Spinal cord (tissue), 10 donors: Measurements from ENCODE around the gene HDAC4. TPM values are rescaled to one million over a fixed set of nuclear protein-coding genes. Genes with fewer than 3 reads are reported as not detected.

ENCODE experiments used
- DNase-seq, 6 donors: peaks; one replicate each; pipeline versions ENCODE4 v3.0.0 to v3.0.0-alpha.2; 2013 to 2015; ENCODE audit warnings: low spot score in 6 of 6, low read depth in 4 of 6
- H3K27ac ChIP-seq: one replicate; pipeline ENCODE4 v1.5.1; 2013; ENCODE audit warnings: low read depth, low read length, control low read depth
- H3K27me3 ChIP-seq: one replicate; pipeline ENCODE4 v1.6.1; 2013; ENCODE audit warnings: low read length; ENCODE audit not compliant: control insufficient read depth, insufficient read depth
- H3K36me3 ChIP-seq: one replicate; pipeline ENCODE4 v1.6.1; 2013; ENCODE audit warnings: low read length; ENCODE audit not compliant: control insufficient read depth, insufficient read depth
- H3K4me1 ChIP-seq: one replicate; pipeline ENCODE4 v1.6.1; 2013; ENCODE audit warnings: low read length; ENCODE audit not compliant: control insufficient read depth, insufficient read depth
- H3K4me3 ChIP-seq: one replicate; pipeline ENCODE4 v1.5.1; 2013; ENCODE audit warnings: low read depth, low read length, control low read depth
- H3K9me3 ChIP-seq: one replicate; pipeline ENCODE4 v1.6.1; 2013; ENCODE audit warnings: low read length; ENCODE audit not compliant: control insufficient read depth, insufficient read depth
- WGBS: methylation state at CpG from one replicate; pipeline ENCODE4 v1.1.5; 2013; ENCODE audit warnings: missing lambda C conversion rate; ENCODE audit not compliant: insufficient coverage; 5-methylcytosine and 5-hydroxymethylcytosine counted together
- polyA plus RNA-seq, 2 donors: library from polyadenylated mRNA; unstranded; fragments of 120-200 nt; gene quantifications; one replicate each; pipeline ENCODE4 v1.2.1, GENCODE V29; 2013; ENCODE audit not compliant: insufficient read length in 2 of 2
- total RNA-seq, 2 donors: library from RNA; depleted of rRNA in 1 of 2; stranded (reverse); fragments of 120-200 nt in 1 of 2; fragments of >200 nt in 1 of 2; gene quantifications; one replicate each; pipeline versions ENCODE4 v1.2.3 to v1.2.4, GENCODE V29; 2013 to 2014
- donor health status: healthy.

HDAC4 gene
- total and polyA plus RNA-seq, 4 donors: 20.7 to 35.3 (median 25.4) TPM

DNA sequence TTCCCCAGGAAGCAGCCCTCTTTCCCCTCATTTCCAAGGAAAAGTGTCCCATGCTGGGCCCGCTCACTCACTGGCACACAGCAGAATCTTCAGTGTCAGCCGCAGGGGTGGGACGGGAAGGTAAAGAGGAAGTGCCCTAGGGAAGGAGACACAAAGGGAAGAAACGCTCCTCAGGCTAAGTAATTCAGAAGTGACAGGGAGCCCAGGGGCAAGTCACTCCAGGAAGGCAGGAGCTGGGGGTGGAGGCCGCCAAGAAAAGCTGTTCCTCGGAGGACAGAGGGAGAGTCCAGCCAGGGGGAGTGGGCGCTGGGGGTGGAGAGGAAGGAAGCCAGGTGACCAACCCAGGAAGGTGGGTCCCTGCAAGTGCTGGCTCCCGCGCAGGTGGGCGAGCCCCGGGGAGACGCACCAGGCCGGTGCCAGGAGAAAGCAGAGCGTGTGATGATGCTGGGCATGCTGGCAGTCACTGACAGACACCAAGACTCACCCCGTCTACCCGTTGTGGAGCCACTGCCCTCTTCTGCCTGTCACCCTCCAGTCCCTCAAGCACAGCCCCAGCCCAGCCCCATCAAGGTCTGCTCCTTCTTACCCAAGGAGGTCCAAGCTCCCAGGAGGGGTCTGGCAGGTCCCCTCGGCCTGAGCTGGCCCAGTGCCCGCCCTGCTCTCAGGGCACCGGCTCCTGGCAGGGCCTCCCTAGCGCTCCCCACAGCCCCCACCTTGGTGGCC, 21.7 kb downstream of the HDAC4 start:
- H3K4me3 ChIP-seq: no peak overlapping the region
- no peaks in the 10 kb centered on the region for H3K9me3 ChIP-seq
- WGBS: 76% methylated on average over 19 of the region's 20 CpGs
- no peaks in the 10 kb centered on the region for H3K27me3 ChIP-seq
- H3K27ac ChIP-seq: no peak overlapping the region
- peaks cover 53% of the 10 kb centered on the region for H3K36me3 ChIP-seq
- H3K4me1 ChIP-seq: peaks cover 46% of the 10 kb centered on the region
- no peak for DNase-seq

DNA sequence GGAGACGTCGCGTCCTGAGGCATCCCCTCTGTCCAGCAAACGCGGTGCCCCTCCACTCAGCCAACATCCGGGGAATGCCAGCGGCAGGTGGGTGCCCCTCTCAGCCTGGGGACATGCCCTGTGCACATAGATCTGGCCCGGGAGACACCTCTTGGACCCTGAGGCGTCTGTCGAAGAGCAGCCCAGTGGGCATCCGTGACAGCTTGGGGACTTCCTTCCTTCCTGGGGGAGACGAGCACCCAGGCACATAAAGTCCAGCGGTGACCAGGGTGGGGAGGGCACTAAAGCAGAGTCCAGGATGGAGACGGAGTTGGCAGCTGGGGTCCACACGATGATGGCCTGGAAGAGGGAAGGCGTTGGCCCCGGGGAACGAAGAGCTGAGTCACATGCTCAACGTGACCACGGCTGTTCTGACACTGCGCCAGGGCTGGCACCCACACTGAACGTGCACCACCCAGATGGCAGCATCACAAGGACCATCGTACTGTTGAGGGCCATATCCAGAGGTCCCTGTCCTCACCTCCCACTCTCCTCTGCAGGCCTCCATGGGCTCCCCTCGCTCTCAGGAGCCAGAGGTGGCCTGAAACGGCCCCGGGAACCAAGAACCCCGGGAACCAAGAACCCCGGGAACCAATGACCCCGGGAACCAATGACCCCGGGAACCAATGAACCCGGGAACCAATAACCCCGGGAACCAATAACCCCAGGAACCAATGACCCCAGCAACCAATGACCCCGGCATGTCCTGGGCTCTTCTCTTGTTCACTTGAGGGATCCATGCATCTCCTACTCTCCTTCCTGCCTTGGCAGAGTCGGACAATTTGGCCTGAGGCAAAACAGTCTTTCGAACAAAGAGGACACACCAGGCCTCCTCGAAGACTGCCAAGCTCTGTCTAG, 22.6 kb downstream of the HDAC4 start:
- Histone ChIP-seq H3K27ac (no peak overlapping the region), H3K4me1 (peaks cover 39% of the 10 kb centered on the region), H3K27me3 (no peaks in the 10 kb centered on the region), H3K4me3 (no peak overlapping the region), H3K36me3 (peaks cover 46% of the 10 kb centered on the region), H3K9me3 (no peaks in the 10 kb centered on the region)
- whole genome bisulfite sequencing: 88% methylated on average over 33 of the region's 36 CpGs
- DNase-seq: no peak

DNA sequence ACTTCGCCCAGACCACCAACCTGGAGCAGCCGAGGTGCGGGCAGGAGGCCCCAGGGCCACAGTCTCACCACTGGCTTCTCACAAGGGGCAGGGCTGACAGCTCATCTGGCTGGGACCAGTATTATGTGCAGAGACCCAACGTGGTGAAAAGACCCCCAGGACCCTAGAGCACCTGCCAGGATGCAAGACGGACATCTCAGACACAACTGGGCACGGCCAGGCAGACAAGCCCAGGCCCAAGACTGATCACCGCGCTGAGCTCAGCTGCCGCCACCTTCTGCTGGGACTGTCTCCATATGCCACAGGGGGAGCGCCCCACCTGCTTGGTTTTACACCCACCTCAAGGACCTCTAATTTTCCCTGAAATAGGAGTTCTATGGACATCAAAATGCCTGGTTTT, 23.2 kb downstream of the HDAC4 start:
- Histone ChIP-seq H3K4me1 (peaks cover 38% of the 10 kb centered on the region), H3K36me3 (peaks cover 46% of the 10 kb centered on the region), H3K4me3 (no peak overlapping the region), H3K27me3 (no peaks in the 10 kb centered on the region), H3K9me3 (no peaks in the 10 kb centered on the region), H3K27ac (no peak overlapping the region)
- WGBS: 84% methylated on average over 10 of the region's 10 CpGs
- DNase-seq: no peak

DNA sequence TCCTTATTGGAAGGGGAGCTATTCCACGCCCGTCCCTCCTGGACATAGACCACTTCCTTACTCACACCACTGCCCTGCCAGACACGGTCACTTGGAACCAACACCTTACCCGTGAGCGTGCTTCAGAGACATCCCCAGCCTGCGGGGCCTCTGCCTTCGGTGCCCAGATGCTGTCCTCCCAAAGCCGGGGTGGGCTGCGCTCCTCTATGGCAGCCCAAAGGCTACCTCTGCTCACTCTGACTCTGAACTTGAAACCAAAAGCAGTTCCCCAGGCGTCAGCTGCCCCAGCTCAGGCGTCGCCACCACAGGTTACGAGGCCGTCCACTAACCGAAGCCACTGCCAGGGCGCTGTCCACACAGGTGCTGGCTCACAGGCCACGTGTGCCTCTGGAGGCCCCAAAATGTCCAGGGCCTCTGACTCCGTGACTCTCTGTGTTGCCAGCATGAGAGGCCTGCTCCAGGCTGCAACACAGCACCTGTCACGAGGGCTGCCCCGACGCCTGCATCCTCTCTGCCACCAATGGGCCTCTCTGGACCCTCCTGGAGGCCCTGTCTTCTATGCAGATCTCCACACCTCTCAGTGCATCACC, 23.8 kb downstream of the HDAC4 start:
- Histone ChIP-seq H3K4me1 (peaks cover 38% of the 10 kb centered on the region), H3K4me3 (no peak overlapping the region), H3K9me3 (no peaks in the 10 kb centered on the region), H3K27ac (no peak overlapping the region), H3K27me3 (no peaks in the 10 kb centered on the region), H3K36me3 (peaks cover 50% of the 10 kb centered on the region)
- 95% methylated on average over 21 of the region's 21 CpGs for WGBS
- DNase-seq: no peak

DNA sequence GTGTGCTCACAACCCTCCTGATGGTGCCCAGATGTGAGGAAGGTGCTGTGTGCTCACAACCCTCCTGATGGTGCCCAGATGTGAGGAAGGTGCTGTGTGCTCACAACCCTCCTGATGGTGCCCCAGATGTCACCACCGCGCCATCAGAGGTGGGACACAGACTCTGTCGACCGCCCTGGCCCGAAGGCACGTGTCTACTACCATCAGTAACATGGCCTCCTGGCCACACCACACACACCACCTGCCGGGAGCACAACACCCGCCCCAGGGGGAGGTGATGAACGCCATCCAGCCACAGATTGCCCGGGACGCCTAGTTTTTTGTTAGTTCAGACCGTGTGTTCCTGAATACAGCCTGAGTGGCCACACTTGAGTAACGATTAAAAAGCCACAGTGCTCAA, 24.5 kb downstream of the HDAC4 start:
- WGBS: 93% methylated on average over 13 of the region's 13 CpGs
- peaks cover 40% of the 10 kb centered on the region for H3K4me1 ChIP-seq
- peaks cover 57% of the 10 kb centered on the region for H3K36me3 ChIP-seq
- H3K4me3 ChIP-seq: no peak overlapping the region
- H3K9me3 ChIP-seq: no peaks in the 10 kb centered on the region
- no peak overlapping the region for H3K27ac ChIP-seq
- no peak for DNase-seq
- H3K27me3 ChIP-seq: no peaks in the 10 kb centered on the region

DNA sequence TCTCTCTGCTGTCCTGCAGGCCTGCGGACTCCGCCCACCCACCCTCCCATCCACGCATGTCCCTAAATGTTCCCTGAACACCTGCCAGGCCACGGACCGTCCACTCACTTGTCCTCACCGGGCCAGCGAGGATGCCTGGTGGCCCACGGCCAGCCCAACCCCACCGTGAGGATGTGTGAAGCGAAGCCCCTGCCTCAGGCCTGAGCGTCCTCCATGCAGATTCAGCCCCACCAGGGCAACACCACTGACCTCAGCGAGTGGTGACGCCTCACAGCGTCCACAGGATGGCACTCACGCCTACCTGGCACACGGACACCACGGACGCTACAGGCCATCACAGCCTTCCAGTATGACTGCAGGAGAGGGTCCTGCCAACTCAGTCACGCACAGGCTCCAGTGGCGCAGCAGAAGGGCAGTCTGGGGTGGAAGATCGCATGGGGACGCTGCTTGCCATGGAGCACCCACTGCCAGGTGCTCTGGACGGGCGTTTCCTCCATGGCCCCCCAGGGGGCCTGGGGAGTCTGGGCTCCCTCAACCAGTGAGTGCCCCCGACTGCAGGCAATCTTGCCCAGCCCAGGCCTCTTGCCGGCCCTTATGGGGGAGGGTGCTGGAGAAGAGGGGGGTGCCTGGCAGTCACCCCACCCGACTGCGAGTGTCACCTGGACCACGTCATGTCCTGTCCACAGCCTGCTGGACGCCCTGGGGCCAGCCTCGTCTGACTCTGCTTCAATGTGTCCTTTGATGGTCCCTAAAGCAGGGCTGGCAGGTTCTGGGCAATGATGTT, 25.4 kb downstream of the HDAC4 start:
- Histone ChIP-seq H3K4me1 (peaks cover 34% of the 10 kb centered on the region), H3K27ac (no peak overlapping the region), H3K4me3 (no peak overlapping the region), H3K36me3 (peaks cover 64% of the 10 kb centered on the region), H3K27me3 (no peaks in the 10 kb centered on the region), H3K9me3 (no peaks in the 10 kb centered on the region)
- peak in 1 of 6 donors; percentile 17 for DNase-seq
- 84% methylated on average over 26 of the region's 31 CpGs for WGBS

DNA sequence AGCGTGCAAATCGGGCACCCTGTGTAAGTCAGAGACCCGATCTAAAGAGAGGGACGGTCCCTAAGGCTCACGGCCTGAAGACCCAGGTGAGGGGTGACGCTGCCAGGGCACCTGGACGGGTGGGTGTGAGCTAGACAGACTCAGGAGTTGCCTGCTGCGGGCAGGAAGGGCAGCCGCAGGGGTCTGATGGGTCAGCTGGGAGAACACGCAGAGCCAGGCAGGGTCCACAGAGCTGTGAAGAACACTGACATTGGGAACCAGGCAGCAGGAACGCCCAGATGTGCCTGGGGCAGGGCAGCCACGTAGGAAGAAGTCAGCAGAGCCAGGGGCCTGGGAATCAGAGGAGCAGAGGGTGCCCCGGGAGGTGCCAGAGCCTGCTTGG, 25.9 kb downstream of the HDAC4 start:
- 97% methylated on average over 13 of the region's 13 CpGs for WGBS
- Histone ChIP-seq H3K4me1 (peaks cover 39% of the 10 kb centered on the region), H3K36me3 (peaks cover 67% of the 10 kb centered on the region), H3K4me3 (no peak overlapping the region), H3K9me3 (no peaks in the 10 kb centered on the region), H3K27ac (no peak overlapping the region), H3K27me3 (no peaks in the 10 kb centered on the region)
- DNase-seq: no peak

DNA sequence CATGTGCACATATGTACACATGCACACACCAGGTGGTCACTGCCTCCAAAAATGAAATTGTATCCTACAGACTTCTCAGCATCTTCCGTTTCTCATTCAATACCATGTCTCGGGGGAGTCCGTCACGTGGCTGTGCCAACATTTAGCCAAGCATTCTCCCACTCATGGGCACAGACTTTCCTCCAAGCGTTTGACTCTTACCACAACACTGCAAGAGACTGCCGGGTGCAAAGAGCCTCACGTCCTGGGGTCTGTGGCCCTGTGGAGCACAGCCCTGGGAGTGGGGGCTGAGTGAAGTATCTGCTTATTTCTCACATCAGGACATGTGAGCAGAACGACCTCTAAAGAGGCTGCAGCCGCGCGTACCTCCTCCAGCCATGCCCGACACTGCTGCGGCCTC, 28.0 kb downstream of the HDAC4 start:
- 76% methylated on average over 5 of the region's 13 CpGs for WGBS
- H3K4me3 ChIP-seq: no peak overlapping the region
- peaks cover 52% of the 10 kb centered on the region for H3K36me3 ChIP-seq
- H3K4me1 ChIP-seq: peaks cover 43% of the 10 kb centered on the region
- no peak overlapping the region for H3K27ac ChIP-seq
- peak in 1 of 6 donors; percentile 36 for DNase-seq
- no peaks in the 10 kb centered on the region for H3K9me3 ChIP-seq
- H3K27me3 ChIP-seq: no peaks in the 10 kb centered on the region
